Measurements from ENCODE around the gene NHS. TPM values are rescaled to one million over a fixed set of nuclear protein-coding genes. Genes with fewer than 3 reads are reported as not detected.

Gene NHS
- total RNA-seq, 1 donor from 2014 or later: 8.3 TPM

- intact Hi-C loops (cut with micrococcal nuclease): no loop called here
- no peak overlapping the region for H3K27ac Mint-ChIP-seq
- H3K9me3 Mint-ChIP-seq: no peaks in the 10 kb centered on the region
- no peaks in the 10 kb centered on the region for H3K36me3 Mint-ChIP-seq (ENCODE audit: low read depth)
- DNase-seq (ENCODE audit: low spot score): no peak
- H3K27me3 Mint-ChIP-seq (ENCODE audit: low read depth): no peaks in the 10 kb centered on the region
- no peak overlapping the region for H3K4me3 Mint-ChIP-seq (ENCODE audit: low read depth)
- peaks cover 2% of the 10 kb centered on the region for H3K4me1 Mint-ChIP-seq (ENCODE audit: low read depth)
These were observed 151.0 kb downstream of the NHS start for GRCh38 chrX:17525762-17526555.

GRCh38 chrX:17527135-17527701 lies 152.2 kb downstream of the NHS start:
- H3K27ac Mint-ChIP-seq: no peak overlapping the region
- intact Hi-C loops (cut with micrococcal nuclease): no loop called here
- peaks cover 2% of the 10 kb centered on the region for H3K4me1 Mint-ChIP-seq (ENCODE audit: low read depth)
- no peak for DNase-seq (ENCODE audit: low spot score)
- no peak overlapping the region for H3K4me3 Mint-ChIP-seq (ENCODE audit: low read depth)
- H3K9me3 Mint-ChIP-seq: no peaks in the 10 kb centered on the region
- no peaks in the 10 kb centered on the region for H3K36me3 Mint-ChIP-seq (ENCODE audit: low read depth)
- no peaks in the 10 kb centered on the region for H3K27me3 Mint-ChIP-seq (ENCODE audit: low read depth)

- Mint-ChIP-seq H3K4me3 (ENCODE audit: low read depth) (no peak overlapping the region), H3K4me1 (ENCODE audit: low read depth) (peaks cover 2% of the 10 kb centered on the region)
These were observed 152.9 kb downstream of the NHS start for GRCh38 chrX:17527922-17528321.

GRCh38 chrX:17529151-17529745 lies 154.2 kb downstream of the NHS start:
- intact Hi-C loops (cut with micrococcal nuclease): no loop called here
- H3K27ac Mint-ChIP-seq: no peak overlapping the region
- H3K36me3 Mint-ChIP-seq (ENCODE audit: low read depth): no peaks in the 10 kb centered on the region
- H3K9me3 Mint-ChIP-seq: no peaks in the 10 kb centered on the region
- no peak for DNase-seq (ENCODE audit: low spot score)
- peaks cover 2% of the 10 kb centered on the region for H3K4me1 Mint-ChIP-seq (ENCODE audit: low read depth)
- H3K4me3 Mint-ChIP-seq (ENCODE audit: low read depth): no peak overlapping the region
- no peaks in the 10 kb centered on the region for H3K27me3 Mint-ChIP-seq (ENCODE audit: low read depth)

More at GRCh38 chrX:17527922-17528321, 152.9 kb downstream of the NHS start:
- no peaks in the 10 kb centered on the region for H3K27me3 Mint-ChIP-seq (ENCODE audit: low read depth)
- H3K36me3 Mint-ChIP-seq (ENCODE audit: low read depth): no peaks in the 10 kb centered on the region
- no peak overlapping the region for H3K27ac Mint-ChIP-seq
- DNase-seq (ENCODE audit: low spot score): no peak
- intact Hi-C loops (cut with micrococcal nuclease): no loop called here
- H3K9me3 Mint-ChIP-seq: no peaks in the 10 kb centered on the region

- Mint-ChIP-seq H3K9me3 (no peaks in the 10 kb centered on the region), H3K27me3 (ENCODE audit: low read depth) (no peaks in the 10 kb centered on the region), H3K4me3 (ENCODE audit: low read depth) (no peak overlapping the region), H3K36me3 (ENCODE audit: low read depth) (no peaks in the 10 kb centered on the region), H3K27ac (no peak overlapping the region), H3K4me1 (ENCODE audit: low read depth) (peaks cover 5% of the 10 kb centered on the region)
- DNase-seq (ENCODE audit: low spot score): no peak
- intact Hi-C loops (cut with micrococcal nuclease): no loop called here
These were observed 156.5 kb downstream of the NHS start for GRCh38 chrX:17531500-17531899.

- no peaks in the 10 kb centered on the region for H3K9me3 Mint-ChIP-seq
- intact Hi-C loops (cut with micrococcal nuclease): loop anchor here (1.0 kb wide), 2 partner anchors 56 to 155 kb away; no protein-coding TSS in a partner anchor
These were observed 160.2 kb downstream of the NHS start for GRCh38 chrX:17535229-17535628.

GRCh38 chrX:17537723-17538243 lies 162.8 kb downstream of the NHS start:
- no peak for DNase-seq (ENCODE audit: low spot score)
- H3K4me3 Mint-ChIP-seq (ENCODE audit: low read depth): no peak overlapping the region
- H3K27ac Mint-ChIP-seq: no peak overlapping the region
- H3K9me3 Mint-ChIP-seq: no peaks in the 10 kb centered on the region
- intact Hi-C loops (cut with micrococcal nuclease): no loop called here
- H3K4me1 Mint-ChIP-seq (ENCODE audit: low read depth): peaks cover 9% of the 10 kb centered on the region
- no peaks in the 10 kb centered on the region for H3K27me3 Mint-ChIP-seq (ENCODE audit: low read depth)
- no peaks in the 10 kb centered on the region for H3K36me3 Mint-ChIP-seq (ENCODE audit: low read depth)

More at GRCh38 chrX:17535229-17535628, 160.2 kb downstream of the NHS start:
- Mint-ChIP-seq H3K4me3 (ENCODE audit: low read depth) (no peak overlapping the region), H3K36me3 (ENCODE audit: low read depth) (no peaks in the 10 kb centered on the region), H3K27me3 (ENCODE audit: low read depth) (no peaks in the 10 kb centered on the region), H3K27ac (no peak overlapping the region), H3K4me1 (ENCODE audit: low read depth) (peaks cover 9% of the 10 kb centered on the region)
- no peak for DNase-seq (ENCODE audit: low spot score)

- intact Hi-C loops (cut with micrococcal nuclease): no loop called here
- no peak overlapping the region for H3K4me3 Mint-ChIP-seq (ENCODE audit: low read depth)
- H3K4me1 Mint-ChIP-seq (ENCODE audit: low read depth): peaks cover 1% of the 10 kb centered on the region
- no peak overlapping the region for H3K27ac Mint-ChIP-seq
- no peak for DNase-seq (ENCODE audit: low spot score)
- H3K9me3 Mint-ChIP-seq: no peaks in the 10 kb centered on the region
- H3K27me3 Mint-ChIP-seq (ENCODE audit: low read depth): no peaks in the 10 kb centered on the region
- no peaks in the 10 kb centered on the region for H3K36me3 Mint-ChIP-seq (ENCODE audit: low read depth)
These were observed 167.1 kb downstream of the NHS start for GRCh38 chrX:17542123-17542522.

- DNase-seq (ENCODE audit: low spot score): no peak
- H3K27me3 Mint-ChIP-seq (ENCODE audit: low read depth): no peaks in the 10 kb centered on the region
- no peaks in the 10 kb centered on the region for H3K4me1 Mint-ChIP-seq (ENCODE audit: low read depth)
- no peak overlapping the region for H3K4me3 Mint-ChIP-seq (ENCODE audit: low read depth)
- H3K27ac Mint-ChIP-seq: no peak overlapping the region
- intact Hi-C loops (cut with micrococcal nuclease): no loop called here
- H3K36me3 Mint-ChIP-seq (ENCODE audit: low read depth): no peaks in the 10 kb centered on the region
- H3K9me3 Mint-ChIP-seq: no peaks in the 10 kb centered on the region
These were observed 169.8 kb downstream of the NHS start for GRCh38 chrX:17544821-17545220.

- H3K9me3 Mint-ChIP-seq: no peaks in the 10 kb centered on the region
- no peaks in the 10 kb centered on the region for H3K27me3 Mint-ChIP-seq (ENCODE audit: low read depth)
- H3K4me1 Mint-ChIP-seq (ENCODE audit: low read depth): no peaks in the 10 kb centered on the region
- DNase-seq (ENCODE audit: low spot score): no peak
- H3K4me3 Mint-ChIP-seq (ENCODE audit: low read depth): no peak overlapping the region
- H3K27ac Mint-ChIP-seq: no peak overlapping the region
- no peaks in the 10 kb centered on the region for H3K36me3 Mint-ChIP-seq (ENCODE audit: low read depth)
- intact Hi-C loops (cut with micrococcal nuclease): no loop called here
These were observed 171.4 kb downstream of the NHS start for GRCh38 chrX:17546356-17546755.

GRCh38 chrX:17547658-17548057 lies 172.7 kb downstream of the NHS start:
- no peak for DNase-seq (ENCODE audit: low spot score)
- H3K9me3 Mint-ChIP-seq: no peaks in the 10 kb centered on the region
- H3K4me1 Mint-ChIP-seq (ENCODE audit: low read depth): no peaks in the 10 kb centered on the region
- H3K27me3 Mint-ChIP-seq (ENCODE audit: low read depth): no peaks in the 10 kb centered on the region
- intact Hi-C loops (cut with micrococcal nuclease): no loop called here
- no peak overlapping the region for H3K4me3 Mint-ChIP-seq (ENCODE audit: low read depth)
- H3K27ac Mint-ChIP-seq: no peak overlapping the region
- no peaks in the 10 kb centered on the region for H3K36me3 Mint-ChIP-seq (ENCODE audit: low read depth)

GRCh38 chrX:17549107-17549651 lies 174.2 kb downstream of the NHS start:
- DNase-seq (ENCODE audit: low spot score): no peak
- Mint-ChIP-seq H3K9me3 (no peaks in the 10 kb centered on the region), H3K4me3 (ENCODE audit: low read depth) (no peak overlapping the region), H3K27me3 (ENCODE audit: low read depth) (no peaks in the 10 kb centered on the region), H3K4me1 (ENCODE audit: low read depth) (no peaks in the 10 kb centered on the region), H3K27ac (no peak overlapping the region), H3K36me3 (ENCODE audit: low read depth) (no peaks in the 10 kb centered on the region)
- intact Hi-C loops (cut with micrococcal nuclease): no loop called here

- H3K9me3 Mint-ChIP-seq: no peaks in the 10 kb centered on the region
- no peaks in the 10 kb centered on the region for H3K4me1 Mint-ChIP-seq (ENCODE audit: low read depth)
- no peaks in the 10 kb centered on the region for H3K36me3 Mint-ChIP-seq (ENCODE audit: low read depth)
- no peak overlapping the region for H3K27ac Mint-ChIP-seq
- no peak for DNase-seq (ENCODE audit: low spot score)
- no peak overlapping the region for H3K4me3 Mint-ChIP-seq (ENCODE audit: low read depth)
- no peaks in the 10 kb centered on the region for H3K27me3 Mint-ChIP-seq (ENCODE audit: low read depth)
- intact Hi-C loops (cut with micrococcal nuclease): no loop called here
These were observed 175.0 kb downstream of the NHS start for GRCh38 chrX:17550011-17550410.

All from activated T-helper 2 cell treated with anti-CD3 and anti-CD28 coated beads, Interferon-gamma antibody, Interleukin-2, Interleukin-4, amounts not matched to agents 10 μg/mL and 5 μg/mL and 100 μg/mL, durations not matched to agents 14 hours and 24 hours and 36 hours (primary cell).